ENCODE measurements around the gene RAPGEF4. TPM values are rescaled to one million over a fixed set of nuclear protein-coding genes. Genes with fewer than 3 reads are reported as not detected.

RAPGEF4 gene
- polyA plus RNA-seq, 3 donors: not detected

DNA sequence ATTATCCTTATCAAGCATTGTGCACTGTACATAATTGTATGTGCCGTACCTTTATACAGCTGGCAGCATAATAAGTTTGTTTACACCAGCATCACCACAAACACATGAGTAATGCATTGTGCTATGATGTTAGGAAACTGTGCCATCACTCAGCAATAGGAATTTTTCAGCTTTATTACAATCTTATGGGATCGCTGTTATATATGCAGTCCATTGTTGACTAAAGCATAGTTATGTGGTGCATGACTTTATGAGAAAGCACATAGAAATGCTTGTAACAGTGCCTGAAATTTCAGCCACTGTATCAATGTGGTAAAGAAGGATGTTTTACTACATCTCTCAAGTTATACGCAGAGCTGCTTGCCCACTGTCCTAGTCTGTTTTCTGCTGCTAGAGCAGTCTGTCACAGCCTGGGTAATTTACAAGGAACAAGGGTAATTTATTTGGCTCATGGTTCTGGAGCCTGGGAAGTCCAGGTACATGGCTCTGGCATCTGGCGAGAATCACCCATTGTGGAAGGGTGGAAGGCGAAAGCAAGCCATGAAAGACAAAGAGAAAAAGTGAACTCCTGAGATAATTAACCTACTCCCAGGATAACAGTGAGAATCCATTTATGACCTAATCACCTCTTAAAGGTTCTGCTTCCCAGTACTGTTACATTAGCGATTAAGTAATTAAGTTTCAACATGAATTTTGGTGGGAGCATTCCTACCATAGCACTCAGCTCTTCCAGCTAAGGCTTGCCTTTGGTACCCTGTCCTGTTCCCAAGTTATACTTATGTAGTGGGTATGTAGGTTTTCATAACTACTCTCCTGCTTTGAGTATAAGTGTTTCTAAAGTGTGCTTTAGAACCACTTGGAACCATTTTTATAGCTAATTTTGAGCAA, 344.6 kb downstream of the RAPGEF4 start:
- Mint-ChIP-seq H3K4me3 (no peak overlapping the region), H3K27me3 (ENCODE audit: low read depth in 3 of 3) (peaks cover under 1 to 4% (median 1%) of the 10 kb centered on the region in 3 donors), H3K27ac (no peak overlapping the region), H3K4me1 (peaks cover 26% of the 10 kb centered on the region), H3K9me3 (no peaks in the 10 kb centered on the region), H3K36me3 (peaks cover 16% of the 10 kb centered on the region in 2 donors)
- WGBS (ENCODE audit: insufficient coverage): no CpG with 5 or more reads among the region's 6 CpGs
- Histone ChIP-seq H3K4me1 (ENCODE audit: control insufficient read depth in 1 of 2, insufficient read depth in 2 of 2, low read length in 2 of 2) (peaks cover 3 to 19% of the 10 kb centered on the region in 2 donors), H3K9me3 (replicated peaks in 1 of 2; ENCODE audit: control insufficient read depth in 1 of 2, insufficient read depth in 1 of 2, low read length in 2 of 2) (no peaks in the 10 kb centered on the region), H3K27ac (ENCODE audit: low read depth in 1 of 2, low read length in 2 of 2) (no peak overlapping the region), H3K9ac (ENCODE audit: insufficient read depth, low read length, poor library complexity, severe bottlenecking) (no peak overlapping the region), H3K36me3 (replicated peaks in 1 of 2; ENCODE audit: control insufficient read depth in 1 of 2, insufficient read depth in 2 of 2, low read length in 2 of 2) (no peaks in the 10 kb centered on the region), H3K4me2 (replicated peaks; ENCODE audit: extremely low read depth, low read length, poor library complexity, severe bottlenecking) (no peak overlapping the region), H3K79me2 (ENCODE audit: insufficient read depth, low read length) (peaks cover 87% of the 10 kb centered on the region), H2AFZ (ENCODE audit: insufficient read depth, low read depth, low read length, poor library complexity, severe bottlenecking) (no peak overlapping the region), H3K4me3 (replicated peaks in 1 of 3; ENCODE audit: low read depth in 2 of 3, low read length in 3 of 3) (no peak overlapping the region), H4K20me1 (ENCODE audit: insufficient read depth, low read length) (peaks cover 45% of the 10 kb centered on the region), H3K27me3 (ENCODE audit: control insufficient read depth in 2 of 2, insufficient read depth in 2 of 2, low read length in 2 of 2) (no peaks in the 10 kb centered on the region)
- TF ChIP-seq, protein P1, sequence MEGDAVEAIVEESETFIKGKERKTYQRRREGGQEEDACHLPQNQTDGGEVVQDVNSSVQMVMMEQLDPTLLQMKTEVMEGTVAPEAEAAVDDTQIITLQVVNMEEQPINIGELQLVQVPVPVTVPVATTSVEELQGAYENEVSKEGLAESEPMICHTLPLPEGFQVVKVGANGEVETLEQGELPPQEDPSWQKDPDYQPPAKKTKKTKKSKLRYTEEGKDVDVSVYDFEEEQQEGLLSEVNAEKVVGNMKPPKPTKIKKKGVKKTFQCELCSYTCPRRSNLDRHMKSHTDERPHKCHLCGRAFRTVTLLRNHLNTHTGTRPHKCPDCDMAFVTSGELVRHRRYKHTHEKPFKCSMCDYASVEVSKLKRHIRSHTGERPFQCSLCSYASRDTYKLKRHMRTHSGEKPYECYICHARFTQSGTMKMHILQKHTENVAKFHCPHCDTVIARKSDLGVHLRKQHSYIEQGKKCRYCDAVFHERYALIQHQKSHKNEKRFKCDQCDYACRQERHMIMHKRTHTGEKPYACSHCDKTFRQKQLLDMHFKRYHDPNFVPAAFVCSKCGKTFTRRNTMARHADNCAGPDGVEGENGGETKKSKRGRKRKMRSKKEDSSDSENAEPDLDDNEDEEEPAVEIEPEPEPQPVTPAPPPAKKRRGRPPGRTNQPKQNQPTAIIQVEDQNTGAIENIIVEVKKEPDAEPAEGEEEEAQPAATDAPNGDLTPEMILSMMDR (IDR thresholded peaks at IDR 0.05): no peak
- DNase-seq: no peak
- intact Hi-C loops (cut with micrococcal nuclease): loop anchor here (5.0 to 10.0 kb wide), 3 partner anchors 38 to 55 kb away; no protein-coding TSS in a partner anchor

DNA sequence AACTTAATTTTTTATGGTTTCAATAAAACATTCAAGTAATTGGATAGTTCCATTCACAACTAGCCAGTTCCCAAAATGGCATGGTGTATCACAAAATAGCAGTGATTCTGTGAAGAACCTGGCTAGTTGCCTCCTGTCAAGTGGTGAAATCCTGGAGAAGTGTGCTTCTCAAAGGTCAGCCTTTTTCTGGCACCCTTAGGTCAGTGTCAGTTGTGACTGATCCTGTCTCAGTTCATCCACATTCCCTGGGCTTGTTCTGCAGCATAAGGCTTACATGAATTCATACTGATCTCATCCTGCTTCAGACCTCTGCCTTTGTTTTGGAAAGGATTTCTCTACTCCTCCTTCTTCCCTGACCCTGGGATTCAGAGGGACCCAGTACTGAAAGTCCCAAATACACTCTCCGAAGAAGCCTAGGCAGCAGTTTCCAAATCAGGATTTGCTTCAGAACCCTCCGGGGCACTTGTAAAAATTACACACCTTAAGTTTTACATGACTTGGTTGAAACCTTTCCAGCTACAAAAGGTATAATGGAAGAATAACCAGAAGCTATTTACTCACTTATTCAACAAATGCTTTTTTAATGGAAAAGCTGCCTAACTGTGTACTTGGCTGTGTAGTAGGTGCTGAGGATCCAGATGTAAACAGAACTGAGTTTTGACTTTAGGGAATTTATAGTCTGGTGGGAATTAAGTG, 351.0 kb downstream of the RAPGEF4 start:
- Mint-ChIP-seq H3K4me3 (no peak overlapping the region), H3K27ac (peak overlapping the region in 1 of 7 donors; percentile 5), H3K9me3 (no peaks in the 10 kb centered on the region), H3K36me3 (peaks cover 27 to 28% of the 10 kb centered on the region in 2 donors), H3K27me3 (ENCODE audit: low read depth in 3 of 3) (peaks cover 0 to 1% (median 0%) of the 10 kb centered on the region in 3 donors), H3K4me1 (peaks cover 11% of the 10 kb centered on the region)
- Histone ChIP-seq H3K4me2 (replicated peaks; ENCODE audit: extremely low read depth, low read length, poor library complexity, severe bottlenecking) (no peak overlapping the region), H3K27ac (ENCODE audit: low read depth in 1 of 2, low read length in 2 of 2) (no peak overlapping the region), H3K9ac (ENCODE audit: insufficient read depth, low read length, poor library complexity, severe bottlenecking) (no peak overlapping the region), H3K9me3 (replicated peaks in 1 of 2; ENCODE audit: control insufficient read depth in 1 of 2, insufficient read depth in 1 of 2, low read length in 2 of 2) (no peaks in the 10 kb centered on the region), H3K27me3 (ENCODE audit: control insufficient read depth in 2 of 2, insufficient read depth in 2 of 2, low read length in 2 of 2) (no peaks in the 10 kb centered on the region), H3K4me1 (ENCODE audit: control insufficient read depth in 1 of 2, insufficient read depth in 2 of 2, low read length in 2 of 2) (peaks cover 0 to 4% of the 10 kb centered on the region in 2 donors), H2AFZ (ENCODE audit: insufficient read depth, low read depth, low read length, poor library complexity, severe bottlenecking) (no peak overlapping the region), H4K20me1 (ENCODE audit: insufficient read depth, low read length) (peaks cover 75% of the 10 kb centered on the region), H3K79me2 (ENCODE audit: insufficient read depth, low read length) (peaks cover 80% of the 10 kb centered on the region), H3K4me3 (replicated peaks in 1 of 3; ENCODE audit: low read depth in 2 of 3, low read length in 3 of 3) (no peak overlapping the region), H3K36me3 (replicated peaks in 1 of 2; ENCODE audit: control insufficient read depth in 1 of 2, insufficient read depth in 2 of 2, low read length in 2 of 2) (peaks cover 5 to 23% of the 10 kb centered on the region in 2 donors)
- 100% methylated on average over 2 of the region's 2 CpGs for WGBS (ENCODE audit: insufficient coverage)
- no peak for DNase-seq
- TF ChIP-seq, protein P1 (IDR thresholded peaks at IDR 0.05): no peak
- intact Hi-C loops (cut with micrococcal nuclease): no loop called here
